Measurements from ENCODE around the gene YARS1.

DNA sequence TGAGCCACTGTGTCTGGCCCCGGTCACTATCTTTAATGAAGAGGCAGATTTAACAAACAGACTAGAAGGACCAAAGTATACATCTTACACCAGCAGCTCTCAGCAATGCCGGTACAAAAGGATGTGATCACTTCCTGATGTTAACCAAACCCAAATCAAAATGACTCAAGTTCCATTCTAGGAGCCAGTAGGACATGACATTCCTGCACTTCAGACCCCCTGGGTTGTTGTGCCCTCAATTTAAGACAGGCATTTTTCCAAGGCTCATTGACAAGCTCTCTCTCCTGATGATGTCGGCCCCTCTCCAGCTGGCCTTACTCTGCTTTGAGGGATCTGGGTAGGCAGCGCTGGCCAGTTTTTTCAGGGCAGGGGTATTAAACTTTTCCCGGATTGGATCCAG is 35.1 kb downstream of the YARS1 start:
- TF ChIP-seq POLR2A (IDR thresholded peaks at IDR 0.05) (no peak), POLR2AphosphoS5 (IDR thresholded peaks at IDR 0.05) (no peak)
- TF ChIP-seq, protein P1, sequence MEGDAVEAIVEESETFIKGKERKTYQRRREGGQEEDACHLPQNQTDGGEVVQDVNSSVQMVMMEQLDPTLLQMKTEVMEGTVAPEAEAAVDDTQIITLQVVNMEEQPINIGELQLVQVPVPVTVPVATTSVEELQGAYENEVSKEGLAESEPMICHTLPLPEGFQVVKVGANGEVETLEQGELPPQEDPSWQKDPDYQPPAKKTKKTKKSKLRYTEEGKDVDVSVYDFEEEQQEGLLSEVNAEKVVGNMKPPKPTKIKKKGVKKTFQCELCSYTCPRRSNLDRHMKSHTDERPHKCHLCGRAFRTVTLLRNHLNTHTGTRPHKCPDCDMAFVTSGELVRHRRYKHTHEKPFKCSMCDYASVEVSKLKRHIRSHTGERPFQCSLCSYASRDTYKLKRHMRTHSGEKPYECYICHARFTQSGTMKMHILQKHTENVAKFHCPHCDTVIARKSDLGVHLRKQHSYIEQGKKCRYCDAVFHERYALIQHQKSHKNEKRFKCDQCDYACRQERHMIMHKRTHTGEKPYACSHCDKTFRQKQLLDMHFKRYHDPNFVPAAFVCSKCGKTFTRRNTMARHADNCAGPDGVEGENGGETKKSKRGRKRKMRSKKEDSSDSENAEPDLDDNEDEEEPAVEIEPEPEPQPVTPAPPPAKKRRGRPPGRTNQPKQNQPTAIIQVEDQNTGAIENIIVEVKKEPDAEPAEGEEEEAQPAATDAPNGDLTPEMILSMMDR (IDR thresholded peaks at IDR 0.05), result no peak
